ENCODE data around the gene ANKS1B. TPM values are rescaled to one million over a fixed set of nuclear protein-coding genes. Genes with fewer than 3 reads are reported as not detected.

Gene ANKS1B
- total RNA-seq, 1 donor from 2014 or later, result 8.2 TPM

DNA sequence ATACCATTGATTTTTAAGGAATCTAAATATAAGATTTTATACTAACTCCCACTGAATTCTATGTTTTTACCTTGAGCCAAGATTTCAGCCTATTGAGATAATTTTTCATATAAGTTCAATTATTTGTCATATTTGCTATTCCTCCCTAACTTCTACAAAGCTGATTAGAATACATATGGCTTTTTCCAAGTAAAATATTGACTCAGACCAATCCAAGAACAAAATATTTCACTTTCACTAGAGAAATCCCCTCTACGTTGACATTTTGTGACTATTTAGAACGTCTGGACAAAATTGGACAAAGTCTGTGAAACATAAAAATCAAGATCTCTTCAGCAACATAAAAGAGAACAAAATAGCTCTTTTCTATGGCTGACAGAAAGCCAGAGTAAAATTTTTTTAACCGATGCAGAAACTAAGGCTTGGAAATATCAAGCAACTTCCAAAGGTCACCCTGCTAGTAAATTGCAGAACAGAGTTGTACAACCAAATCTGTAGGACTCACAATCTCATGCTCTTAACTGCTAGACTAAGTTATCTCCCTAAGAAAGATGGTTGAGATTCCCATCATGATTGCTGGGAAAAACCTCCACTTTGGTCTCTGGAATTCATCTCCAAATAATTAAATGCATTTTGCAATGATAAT is 219.1 kb downstream of the ANKS1B start:
- TF ChIP-seq, protein P1, sequence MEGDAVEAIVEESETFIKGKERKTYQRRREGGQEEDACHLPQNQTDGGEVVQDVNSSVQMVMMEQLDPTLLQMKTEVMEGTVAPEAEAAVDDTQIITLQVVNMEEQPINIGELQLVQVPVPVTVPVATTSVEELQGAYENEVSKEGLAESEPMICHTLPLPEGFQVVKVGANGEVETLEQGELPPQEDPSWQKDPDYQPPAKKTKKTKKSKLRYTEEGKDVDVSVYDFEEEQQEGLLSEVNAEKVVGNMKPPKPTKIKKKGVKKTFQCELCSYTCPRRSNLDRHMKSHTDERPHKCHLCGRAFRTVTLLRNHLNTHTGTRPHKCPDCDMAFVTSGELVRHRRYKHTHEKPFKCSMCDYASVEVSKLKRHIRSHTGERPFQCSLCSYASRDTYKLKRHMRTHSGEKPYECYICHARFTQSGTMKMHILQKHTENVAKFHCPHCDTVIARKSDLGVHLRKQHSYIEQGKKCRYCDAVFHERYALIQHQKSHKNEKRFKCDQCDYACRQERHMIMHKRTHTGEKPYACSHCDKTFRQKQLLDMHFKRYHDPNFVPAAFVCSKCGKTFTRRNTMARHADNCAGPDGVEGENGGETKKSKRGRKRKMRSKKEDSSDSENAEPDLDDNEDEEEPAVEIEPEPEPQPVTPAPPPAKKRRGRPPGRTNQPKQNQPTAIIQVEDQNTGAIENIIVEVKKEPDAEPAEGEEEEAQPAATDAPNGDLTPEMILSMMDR (IDR thresholded peaks at IDR 0.05), result no peak
- intact Hi-C loops (cut with DNase I), result loop anchor here (5.0 kb wide), 2 partner anchors 378 to 708 kb away; no protein-coding TSS in a partner anchor
- no peaks in the 10 kb centered on the region for H3K9me3 ChIP-seq
- H3K4me1 ChIP-seq, result peaks cover 0 to 17% of the 10 kb centered on the region in 2 donors
- peak overlapping the region; percentile 22 to 42 for H3K27ac ChIP-seq
- no peak for DNase-seq (ENCODE audit: low spot score in 2 of 2)
- no peaks in the 10 kb centered on the region for H3K27me3 ChIP-seq
- H3K4me3 ChIP-seq, result no peak overlapping the region
- no peaks in the 10 kb centered on the region for H3K36me3 ChIP-seq

DNA sequence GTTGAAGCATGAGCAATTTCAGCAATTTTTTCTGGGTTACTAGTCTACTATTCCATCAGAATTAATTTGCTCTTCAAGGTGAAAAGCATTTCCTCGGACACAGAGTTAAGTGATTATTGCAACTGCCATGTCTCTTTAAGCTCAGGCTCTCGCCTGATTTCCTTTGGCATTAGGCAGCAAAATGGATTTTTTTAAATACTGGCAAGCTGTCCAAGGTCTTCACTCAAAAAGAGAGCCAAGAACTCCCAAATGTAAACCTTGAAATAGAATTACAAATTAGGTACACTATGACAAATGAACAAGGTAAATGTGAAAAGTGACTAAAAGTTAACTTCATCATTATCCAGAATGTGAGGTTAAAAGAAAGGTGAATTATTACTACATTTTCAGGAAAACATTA is 225.3 kb downstream of the ANKS1B start:
- no peak overlapping the region for H3K27ac ChIP-seq
- H3K27me3 ChIP-seq, result no peaks in the 10 kb centered on the region
- DNase-seq (ENCODE audit: low spot score in 2 of 2), result no peak
- TF ChIP-seq, protein P1 (IDR thresholded peaks at IDR 0.05), result no peak
- H3K4me3 ChIP-seq, result no peak overlapping the region
- H3K4me1 ChIP-seq, result no peaks in the 10 kb centered on the region
- peaks cover 0 to 6% of the 10 kb centered on the region in 2 donors for H3K9me3 ChIP-seq
- intact Hi-C loops (cut with DNase I), result no loop called here
- H3K36me3 ChIP-seq, result no peaks in the 10 kb centered on the region

DNA sequence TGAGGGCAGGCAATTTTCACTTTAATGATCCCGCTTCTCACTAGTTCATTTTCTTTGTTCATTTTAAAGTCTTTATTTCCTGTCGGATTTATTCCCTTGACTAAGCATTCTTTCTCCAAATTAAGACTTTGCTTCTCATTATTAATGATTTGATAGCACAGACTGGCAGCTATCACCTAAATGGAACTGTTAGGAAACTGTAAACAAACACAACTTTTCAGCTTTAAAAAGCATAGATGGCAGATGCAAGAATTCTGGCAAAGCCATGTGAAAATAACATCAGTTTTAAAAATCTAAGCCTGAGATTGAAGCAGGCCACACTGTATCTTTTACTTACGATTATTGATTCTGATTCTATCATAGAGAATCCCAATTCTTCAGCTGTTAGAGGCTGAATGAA is 225.7 kb downstream of the ANKS1B start:
- Histone ChIP-seq H3K27me3 (no peaks in the 10 kb centered on the region), H3K27ac (no peak overlapping the region), H3K9me3 (peaks cover 0 to 10% of the 10 kb centered on the region in 2 donors), H3K36me3 (no peaks in the 10 kb centered on the region), H3K4me1 (no peaks in the 10 kb centered on the region), H3K4me3 (no peak overlapping the region)
- intact Hi-C loops (cut with DNase I), result no loop called here
- TF ChIP-seq, protein P1 (IDR thresholded peaks at IDR 0.05), result no peak
- DNase-seq (ENCODE audit: low spot score in 2 of 2), result no peak

DNA sequence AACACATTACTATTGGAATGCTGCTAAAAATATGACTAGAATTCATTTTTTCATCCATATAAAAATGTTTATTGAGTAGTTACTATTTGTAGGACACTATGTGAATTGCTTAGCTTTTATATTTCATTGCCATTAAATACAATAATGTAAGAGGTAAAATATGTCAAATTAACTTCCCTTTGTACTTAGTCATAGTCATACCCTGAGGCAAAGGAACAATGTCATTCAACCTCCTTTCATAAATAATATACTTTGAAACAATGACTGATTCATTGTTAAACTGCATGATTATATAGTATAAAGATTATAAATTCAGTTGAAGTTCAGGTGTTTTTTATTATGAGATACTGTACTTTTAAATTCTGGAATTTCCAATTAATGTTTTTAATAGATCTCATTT is 232.0 kb downstream of the ANKS1B start:
- no peak for DNase-seq (ENCODE audit: low spot score in 2 of 2)
- H3K36me3 ChIP-seq, result no peaks in the 10 kb centered on the region
- no peaks in the 10 kb centered on the region for H3K4me1 ChIP-seq
- intact Hi-C loops (cut with DNase I), result no loop called here
- no peak overlapping the region for H3K27ac ChIP-seq
- TF ChIP-seq, protein P1 (IDR thresholded peaks at IDR 0.05), result no peak
- no peak overlapping the region for H3K4me3 ChIP-seq
- peaks cover 0 to 20% of the 10 kb centered on the region in 2 donors for H3K9me3 ChIP-seq
- no peaks in the 10 kb centered on the region for H3K27me3 ChIP-seq

DNA sequence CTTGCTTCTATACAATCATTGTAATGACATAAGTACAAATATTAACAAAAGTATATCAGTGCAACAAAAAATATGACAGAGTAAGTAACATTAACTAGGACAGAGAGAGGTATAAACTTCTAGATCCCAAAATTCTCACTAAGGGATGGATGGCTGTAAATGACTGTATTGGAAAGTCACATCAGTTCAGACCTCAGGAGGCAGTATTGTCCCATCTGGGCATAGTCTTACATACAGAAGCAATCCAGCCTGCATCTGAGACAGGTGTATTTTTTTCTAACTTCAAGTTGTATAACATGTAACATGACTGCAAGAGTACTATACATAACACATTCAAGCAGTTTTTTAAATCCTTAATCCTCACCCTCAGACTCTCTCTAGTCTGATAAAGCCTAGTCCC is 238.2 kb downstream of the ANKS1B start:
- TF ChIP-seq, protein P1 (IDR thresholded peaks at IDR 0.05), result no peak
- no peaks in the 10 kb centered on the region for H3K27me3 ChIP-seq
- H3K27ac ChIP-seq, result peak overlapping the region in 1 of 2 donors; percentile 2
- no peak overlapping the region for H3K4me3 ChIP-seq
- no peaks in the 10 kb centered on the region for H3K36me3 ChIP-seq
- no peaks in the 10 kb centered on the region for H3K9me3 ChIP-seq
- intact Hi-C loops (cut with DNase I), result no loop called here
- no peak for DNase-seq (ENCODE audit: low spot score in 2 of 2)
- peaks cover 0 to 6% of the 10 kb centered on the region in 2 donors for H3K4me1 ChIP-seq
